HCT116 (cell line): Measurements from ENCODE around the gene ASIC1. TPM values are rescaled to one million over a fixed set of nuclear protein-coding genes. Genes with fewer than 3 reads are reported as not detected.

Experiments
- ATAC-seq: fragments of 200-7000 bp; cut with Tn5 transposase; 2 replicates; pipeline ENCODE4 v1.9.1; 2020; ENCODE audit warnings: mild to moderate bottlenecking, moderate library complexity
- BruUV-seq: library from RNA; stranded (reverse); fragments of 400-500 nt; replicated peaks from 2 replicates; lab custom pipeline; 2021; lab: Mats Ljungman, UMichigan
- CTCF ChIA-PET: fragments of 300-600 bp; sonication (Branson Sonifier 250); formaldehyde crosslinking; loops from one replicate; lab custom pipeline; 2021; ENCODE audit warnings: antibody characterized with exemption; lab: Charles Lee
- POLR2A ChIA-PET: fragments of 300-600, 350-600 bp; sonication (Branson Sonifier 250); formaldehyde crosslinking; loops from one replicate; lab custom pipeline; 2021; ENCODE audit warnings: antibody characterized with exemption; lab: Charles Lee
- RAD21 ChIA-PET, 2 experiments: fragments of 300-600 bp; sonication (Branson Sonifier 250); formaldehyde crosslinking; loops; one replicate each; lab custom pipeline; 2023; ENCODE audit warnings: low total read pairs in 2 of 2; ENCODE audit not compliant: uncharacterized antibody in 2 of 2, unreplicated experiment in 2 of 2, low non-redundant PET in 1 of 2; lab: Charles Lee
- DNase-seq: peaks from one replicate; pipeline ENCODE4 v3.0.0-alpha.2; 2010; ENCODE audit warnings: low read depth, low spot score
- H2AFZ ChIP-seq: fragments of 200-600 bp; shearing (Covaris generic), sonication (generic); 2 replicates; pipeline ENCODE4 v1.6.1; 2017; ENCODE audit warnings: low read depth, mixed run types, mixed read lengths, antibody characterized with exemption, low read length; ENCODE audit not compliant: poor library complexity, severe bottlenecking
- H3K27ac ChIP-seq: 2 replicates; pipeline ENCODE4 v1.5.1; 2012; ENCODE audit warnings: low read depth, low read length
- H3K27me3 ChIP-seq: fragments of 200-600 bp; sonication (generic); 2 replicates; pipeline ENCODE4 v1.6.1; 2016; ENCODE audit warnings: mixed run types, low read length, mixed read lengths; ENCODE audit not compliant: insufficient read depth
- H3K36me3 ChIP-seq, 2 experiments: fragments of 200-500 bp in 1 of 2; fragments of 200-600 bp in 1 of 2; sonication (Bioruptor generic) in 1 of 2; sonication (generic) in 1 of 2; 2 replicates each; pipeline versions ENCODE4 v1.5.1 to v1.6.1; 2014 to 2016; ENCODE audit warnings: low read length in 2 of 2, inconsistent platforms in 1 of 2, mixed read lengths in 1 of 2, mixed run types in 1 of 2; ENCODE audit not compliant: insufficient read depth in 2 of 2, control insufficient read depth in 1 of 2
- H3K4me1 ChIP-seq, 2 experiments: fragments of 200-600 bp in 1 of 2; sonication (generic) in 1 of 2; 2 replicates each; pipeline versions ENCODE4 v1.5.1 to v1.6.1; 2012 to 2017; ENCODE audit warnings: low read length in 2 of 2, inconsistent platforms in 1 of 2, mild to moderate bottlenecking in 1 of 2, mixed read lengths in 1 of 2, mixed run types in 1 of 2, moderate library complexity in 1 of 2; ENCODE audit not compliant: insufficient read depth in 2 of 2, control insufficient read depth in 1 of 2
- H3K4me2 ChIP-seq: fragments of 200-600 bp; sonication (generic); 2 replicates; pipeline ENCODE4 v1.6.1; 2017; ENCODE audit warnings: mixed run types, low read length, mixed read lengths
- H3K4me3 ChIP-seq, 2 experiments: fragments of 200-600 bp in 1 of 2; sonication (generic) in 1 of 2; replicated peaks in 1 of 2; 2 replicates each; pipeline ENCODE4 v1.5.1; 2011 to 2016; ENCODE audit warnings: low read length in 2 of 2, control low read depth in 1 of 2, low read depth in 1 of 2, mild to moderate bottlenecking in 1 of 2, mixed read lengths in 1 of 2, mixed run types in 1 of 2
- H3K79me2 ChIP-seq: fragments of 200-600 bp; sonication (generic); 2 replicates; pipeline ENCODE4 v1.6.1; 2017; ENCODE audit warnings: mild to moderate bottlenecking, mixed run types, low read length, moderate library complexity, mixed read lengths; ENCODE audit not compliant: insufficient read depth
- H3K9ac ChIP-seq: fragments of 200-600 bp; sonication (generic); 2 replicates; pipeline ENCODE4 v1.6.1; 2016; ENCODE audit warnings: low read length, mixed read lengths
- H3K9me2 ChIP-seq: fragments of 200-600 bp; sonication (generic), shearing (Covaris generic); 2 replicates; pipeline ENCODE4 v1.6.1; 2017; ENCODE audit warnings: mixed run types, mild to moderate bottlenecking, moderate library complexity; ENCODE audit not compliant: insufficient read depth
- H3K9me3 ChIP-seq, 2 experiments: fragments of 200-500 bp in 1 of 2; fragments of 200-600 bp in 1 of 2; sonication (Bioruptor generic) in 1 of 2; sonication (generic) in 1 of 2; 2 replicates each; pipeline ENCODE4 v1.6.1; 2014 to 2017; ENCODE audit warnings: low read length in 2 of 2, mixed read lengths in 2 of 2, inconsistent platforms in 1 of 2, low read depth in 1 of 2, mild to moderate bottlenecking in 1 of 2, mixed run types in 1 of 2, moderate library complexity in 1 of 2; ENCODE audit not compliant: control insufficient read depth in 1 of 2, insufficient read depth in 1 of 2
- H4K20me1 ChIP-seq: fragments of 200-600 bp; sonication (generic), shearing (Covaris generic); 2 replicates; pipeline ENCODE4 v1.6.1; 2017; ENCODE audit warnings: mixed run types, mild to moderate bottlenecking, moderate library complexity; ENCODE audit not compliant: insufficient read depth
- ATF3 ChIP-seq: IDR thresholded peaks from 2 replicates; pipeline ENCODE4 v1.6.1; 2012
- CBX3 ChIP-seq: IDR thresholded peaks from 2 replicates; pipeline ENCODE4 v1.6.1; 2012; ENCODE audit warnings: low read depth
- CEBPB ChIP-seq: IDR thresholded peaks from 2 replicates; pipeline ENCODE4 v1.6.1; 2012; ENCODE audit warnings: low read depth
- CTCF ChIP-seq, 3 experiments: fragments of 200-600 bp in 1 of 3; sonication (generic) in 1 of 3; IDR thresholded peaks in 2 of 3; conservative IDR thresholded peaks in 1 of 3; 2 replicates each; pipeline ENCODE4 v1.5.1; 2012 to 2017; ENCODE audit warnings: low read depth in 2 of 3, low read length in 2 of 3, antibody characterized with exemption in 1 of 3, borderline replicate concordance in 1 of 3, control low read depth in 1 of 3, mild to moderate bottlenecking in 1 of 3, mixed read lengths in 1 of 3, mixed run types in 1 of 3, moderate library complexity in 1 of 3; ENCODE audit not compliant: insufficient read depth in 1 of 3
- EZH2 ChIP-seq: fragments of 200-600 bp; sonication (generic); IDR thresholded peaks from 2 replicates; pipeline ENCODE4 v1.6.1; 2017; ENCODE audit warnings: antibody characterized with exemption, mixed run types
- EZH2phosphoT487 ChIP-seq: fragments of 200-600 bp; IDR thresholded peaks from 2 replicates; pipeline ENCODE4 v1.6.1; 2018; ENCODE audit warnings: antibody characterized with exemption, borderline replicate concordance
- FOSL1 ChIP-seq: IDR thresholded peaks from 2 replicates; pipeline ENCODE4 v1.6.1; 2012; ENCODE audit warnings: low read depth
- MAX ChIP-seq: IDR thresholded peaks from 2 replicates; pipeline ENCODE4 v1.6.1; 2012
- POLR2A ChIP-seq: IDR thresholded peaks from 2 replicates; pipeline ENCODE4 v1.7.0; 2011; ENCODE audit warnings: borderline replicate concordance; ENCODE audit not compliant: insufficient read depth, insufficient read length; ENCODE audit errors: extremely low read depth
- RAD21 ChIP-seq: IDR thresholded peaks from 2 replicates; pipeline ENCODE4 v1.6.1; 2012; ENCODE audit warnings: low read depth, mild to moderate bottlenecking
- REST ChIP-seq: IDR thresholded peaks from 2 replicates; pipeline ENCODE4 v1.6.1; 2012; ENCODE audit warnings: low read depth
- SIN3A ChIP-seq: IDR thresholded peaks from 2 replicates; pipeline ENCODE4 v1.6.1; 2012; ENCODE audit warnings: low read depth
- SP1 ChIP-seq: IDR thresholded peaks from 2 replicates; pipeline ENCODE4 v1.6.1; 2012; ENCODE audit warnings: low read depth
- SRF ChIP-seq: IDR thresholded peaks from 2 replicates; pipeline ENCODE4 v1.6.1; 2012; ENCODE audit warnings: low read depth
- YY1 ChIP-seq: IDR thresholded peaks from 2 replicates; pipeline ENCODE4 v1.6.1; 2011; ENCODE audit warnings: low read length, low read depth, moderate library complexity, mild to moderate bottlenecking; ENCODE audit not compliant: insufficient replicate concordance; ENCODE audit errors: extremely low read depth
- ZBTB33 ChIP-seq: IDR thresholded peaks from 2 replicates; pipeline ENCODE4 v1.6.1; 2011; ENCODE audit warnings: mild to moderate bottlenecking, low read length, moderate library complexity; ENCODE audit not compliant: insufficient replicate concordance; ENCODE audit errors: extremely low read depth
- ZFX ChIP-seq: fragments of 450-650 bp; IDR thresholded peaks from 2 replicates; pipeline ENCODE4 v1.6.1; 2017
- ZNF274 ChIP-seq: fragments of 200-500 bp; sonication (Bioruptor generic); IDR thresholded peaks from 2 replicates; pipeline ENCODE4 v1.6.1; 2014; ENCODE audit warnings: mild to moderate bottlenecking, low read depth, low read length, inconsistent platforms
- intact Hi-C: fragments of 100-400 bp; cut with micrococcal nuclease; formaldehyde crosslinking; loops from 2 replicates; pipeline ENCODE4 v1.10.0; 2022
- total RNA-seq: library from RNA; stranded (reverse); gene quantifications from one replicate; pipeline ENCODE4 v1.2.1, GENCODE V29; 2021; ENCODE audit not compliant: unreplicated experiment

ASIC1 gene
- total RNA-seq, 1 experiment from 2014 or later = 28.9 TPM

GRCh38 chr12:50055831-50056638, 1.4 kb upstream of the ASIC1 start:
- Histone ChIP-seq H3K36me3 (peaks cover 0 to 14% of the 10 kb centered on the region in 2 experiments; a peak in 1 of 4 replicates), H2AFZ (peak overlapping the region; percentile 92), H3K27ac (no peak overlapping the region; the same call in 1 of the 2 replicates), H3K4me2 (peak overlapping the region; percentile 99), H3K27me3 (no peaks in the 10 kb centered on the region; the same call in 1 of the 2 replicates), H4K20me1 (no peaks in the 10 kb centered on the region), H3K79me2 (no peaks in the 10 kb centered on the region), H3K9me3 (no peaks in the 10 kb centered on the region), H3K9ac (peak overlapping the region; percentile 42), H3K4me3 (no peak overlapping the region), H3K9me2 (no peaks in the 10 kb centered on the region), H3K4me1 (peaks cover 15 to 25% of the 10 kb centered on the region in 2 experiments; a peak in 3 of 4 replicates)
- ATAC-seq (peak; percentile 61), DNase-seq (peak; percentile 48)
- RAD21 ChIA-PET = interaction anchor here (1.0 to 2.1 kb wide), 5 partner anchors 17 to 110 kb away, joined by 3 to 8 read pairs (median 5); no protein-coding TSS in a partner anchor
- intact Hi-C loops = loop anchor here (1.0 to 5.0 kb wide), 3 partner anchors 89 to 280 kb away; no protein-coding TSS in a partner anchor
- POLR2A ChIA-PET = interaction anchor here (1.0 to 1.4 kb wide), 2 partner anchors 189 to 315 kb away, joined by 3 read pairs; partner anchors contain the start of gene TMBIM6
- CTCF ChIA-PET = interaction anchor here (0.8 to 3.6 kb wide), 13 partner anchors 9 to 278 kb away, joined by 3 to 39 read pairs (median 5); partner anchors contain the start of gene SMARCD1
- BruUV-seq = no TSS peak
- no peak for TF ChIP-seq ZFX
- no peak for TF ChIP-seq REST
- TF ChIP-seq YY1 = peak; percentile 28
- TF ChIP-seq CTCF (IDR thresholded peaks at IDR 0.05 in 2 of 3, conservative IDR thresholded peaks at IDR 0.05 in 1 of 3; ENCODE audit: borderline replicate concordance in 1 of 3, insufficient read depth in 1 of 3, low read depth in 2 of 3, low read length in 2 of 3) = peak; percentile 91 to 98 (median 96)
- no peak for TF ChIP-seq POLR2A
- TF ChIP-seq CEBPB = no peak
- TF ChIP-seq RAD21 = peak; percentile 90
- TF ChIP-seq MAX = peak; percentile 95
- TF ChIP-seq FOSL1 = no peak
- TF ChIP-seq SP1 = no peak
- no peak for TF ChIP-seq ZNF274
- no peak for TF ChIP-seq CBX3
- TF ChIP-seq SIN3A = no peak
- TF ChIP-seq EZH2 = no peak
- TF ChIP-seq ZBTB33 = no peak
- TF ChIP-seq EZH2phosphoT487 = no peak
- TF ChIP-seq SRF = no peak
- no peak for TF ChIP-seq ATF3
